Dendritic cell treated with granulocyte-macrophage colony-stimulating factor and Interleukin-4, amounts not matched to agents 40 ng/mL and 50 ng/mL, for 4 days (primary cell): ENCODE measurements around the gene IQCN.

ENCODE experiments used
- H3K27ac Mint-ChIP-seq: one replicate; pipeline ENCODE4 v1.8.0; 2022; ENCODE audit warnings: mild to moderate bottlenecking, mixed read lengths
- H3K27me3 Mint-ChIP-seq: one replicate; pipeline ENCODE4 v1.8.0; 2022; ENCODE audit warnings: mild to moderate bottlenecking, mixed read lengths
- H3K36me3 Mint-ChIP-seq: one replicate; pipeline ENCODE4 v1.8.0; 2022; ENCODE audit warnings: low read depth, mixed read lengths
- H3K4me1 Mint-ChIP-seq: one replicate; pipeline ENCODE4 v1.8.0; 2022; ENCODE audit warnings: low read depth, mixed read lengths
- H3K4me3 Mint-ChIP-seq: one replicate; pipeline ENCODE4 v1.8.0; 2022; ENCODE audit warnings: mild to moderate bottlenecking, moderate library complexity, mixed read lengths
- H3K9me3 Mint-ChIP-seq: one replicate; pipeline ENCODE4 v1.8.0; 2022; ENCODE audit warnings: mixed read lengths
- intact Hi-C: fragments of 100-400 bp; cut with micrococcal nuclease; formaldehyde crosslinking; loops from one replicate; pipeline ENCODE4 v1.15.0; 2022

Gene IQCN

GRCh38 chr19:18231775-18232174 is 42.5 kb downstream of the IQCN start:
- Mint-ChIP-seq H3K9me3 (peaks cover 7% of the 10 kb centered on the region), H3K4me1 (peaks cover 27% of the 10 kb centered on the region), H3K4me3 (no peak overlapping the region), H3K27ac (no peak overlapping the region), H3K27me3 (peaks cover 78% of the 10 kb centered on the region), H3K36me3 (no peaks in the 10 kb centered on the region)
- intact Hi-C loops = no loop called here

GRCh38 chr19:18230941-18231734 is 43.1 kb downstream of the IQCN start:
- Mint-ChIP-seq H3K36me3 (no peaks in the 10 kb centered on the region), H3K27ac (no peak overlapping the region), H3K4me3 (no peak overlapping the region), H3K27me3 (peaks cover 80% of the 10 kb centered on the region), H3K4me1 (peaks cover 27% of the 10 kb centered on the region), H3K9me3 (peaks cover 7% of the 10 kb centered on the region)
- intact Hi-C loops = no loop called here

GRCh38 chr19:18229915-18230314 is 44.3 kb downstream of the IQCN start:
- no peaks in the 10 kb centered on the region for H3K36me3 Mint-ChIP-seq
- peaks cover 80% of the 10 kb centered on the region for H3K27me3 Mint-ChIP-seq
- intact Hi-C loops = no loop called here
- no peak overlapping the region for H3K27ac Mint-ChIP-seq
- H3K9me3 Mint-ChIP-seq = peaks cover 7% of the 10 kb centered on the region
- no peak overlapping the region for H3K4me3 Mint-ChIP-seq
- H3K4me1 Mint-ChIP-seq = peaks cover 38% of the 10 kb centered on the region

- no peak overlapping the region for H3K27ac Mint-ChIP-seq
- peaks cover 42% of the 10 kb centered on the region for H3K4me1 Mint-ChIP-seq
- H3K9me3 Mint-ChIP-seq = peaks cover 7% of the 10 kb centered on the region
- intact Hi-C loops = no loop called here
- H3K36me3 Mint-ChIP-seq = no peaks in the 10 kb centered on the region
- H3K4me3 Mint-ChIP-seq = no peak overlapping the region
- peaks cover 81% of the 10 kb centered on the region for H3K27me3 Mint-ChIP-seq
Observed at GRCh38 chr19:18229474-18229873, 44.8 kb downstream of the IQCN start.

GRCh38 chr19:18227781-18228271 is 46.4 kb downstream of the IQCN start:
- Mint-ChIP-seq H3K4me3 (no peak overlapping the region), H3K27ac (no peak overlapping the region), H3K36me3 (no peaks in the 10 kb centered on the region), H3K27me3 (peaks cover 69% of the 10 kb centered on the region), H3K4me1 (peaks cover 51% of the 10 kb centered on the region), H3K9me3 (no peaks in the 10 kb centered on the region)
- intact Hi-C loops = no loop called here

GRCh38 chr19:18226956-18227780 is 47.1 kb downstream of the IQCN start:
- Mint-ChIP-seq H3K4me3 (no peak overlapping the region), H3K9me3 (no peaks in the 10 kb centered on the region), H3K27ac (no peak overlapping the region), H3K4me1 (peaks cover 46% of the 10 kb centered on the region), H3K36me3 (no peaks in the 10 kb centered on the region), H3K27me3 (peaks cover 66% of the 10 kb centered on the region)
- intact Hi-C loops = no loop called here

GRCh38 chr19:18225702-18226468 is 48.4 kb downstream of the IQCN start, which contains the start of gene PDE4C:
PDE4C (minus strand) TSS chr19:18226438; CDS start chr19:18226415, 23 bp downstream.
- intact Hi-C loops = no loop called here
- Mint-ChIP-seq H3K4me3 (no peak within 1 kb of the TSS), H3K27me3 (peaks cover 67% of the 10 kb centered on the region), H3K4me1 (peaks cover 33% of the 10 kb centered on the region), H3K9me3 (no peaks in the 10 kb centered on the region), H3K36me3 (no peaks in the 10 kb centered on the region), H3K27ac (no peak within 1 kb of the TSS)

- H3K36me3 Mint-ChIP-seq = no peaks in the 10 kb centered on the region
- H3K27me3 Mint-ChIP-seq = peaks cover 67% of the 10 kb centered on the region
- intact Hi-C loops = no loop called here
- peaks cover 28% of the 10 kb centered on the region for H3K4me1 Mint-ChIP-seq
- H3K9me3 Mint-ChIP-seq = no peaks in the 10 kb centered on the region
- no peak overlapping the region for H3K27ac Mint-ChIP-seq
- no peak overlapping the region for H3K4me3 Mint-ChIP-seq
Observed at GRCh38 chr19:18225355-18225701, 48.9 kb downstream of the IQCN start.

- peak overlapping the region; percentile 77 for H3K4me3 Mint-ChIP-seq
- H3K27me3 Mint-ChIP-seq = peaks cover 68% of the 10 kb centered on the region
Observed at GRCh38 chr19:18224525-18225354, 49.5 kb downstream of the IQCN start.

GRCh38 chr19:18223860-18224524 is 50.3 kb downstream of the IQCN start:
- Mint-ChIP-seq H3K36me3 (no peaks in the 10 kb centered on the region), H3K27ac (peak overlapping the region; percentile 79), H3K4me1 (peaks cover 28% of the 10 kb centered on the region), H3K9me3 (no peaks in the 10 kb centered on the region), H3K27me3 (peaks cover 69% of the 10 kb centered on the region), H3K4me3 (peak overlapping the region; percentile 77)
- intact Hi-C loops = no loop called here

More at GRCh38 chr19:18224525-18225354, 49.5 kb downstream of the IQCN start:
- H3K4me1 Mint-ChIP-seq = peaks cover 28% of the 10 kb centered on the region
- H3K36me3 Mint-ChIP-seq = no peaks in the 10 kb centered on the region
- no peaks in the 10 kb centered on the region for H3K9me3 Mint-ChIP-seq
- intact Hi-C loops = no loop called here
- H3K27ac Mint-ChIP-seq = peak overlapping the region; percentile 79

- Mint-ChIP-seq H3K36me3 (no peaks in the 10 kb centered on the region), H3K27me3 (peaks cover 65% of the 10 kb centered on the region), H3K4me3 (no peak overlapping the region), H3K4me1 (peaks cover 24% of the 10 kb centered on the region), H3K9me3 (no peaks in the 10 kb centered on the region), H3K27ac (no peak overlapping the region)
- intact Hi-C loops = no loop called here
Observed at GRCh38 chr19:18221815-18222725, 52.2 kb downstream of the IQCN start.
